CD4-positive, alpha-beta T cell treated with Interleukin-17A for 4 hours (primary cell): ENCODE results near the gene ALKBH3.

ENCODE experiments used
- DNase-seq: peaks from one replicate; pipeline ENCODE4 v3.0.0-alpha.2; 2020; ENCODE audit warnings: mixed read lengths

Gene ALKBH3

GRCh38 chr11:43923406-43924111 lies 42.9 kb downstream of the ALKBH3 start:
- DNase-seq, result no peak

GRCh38 chr11:43924112-43924855 lies 43.7 kb downstream of the ALKBH3 start:
- no peak for DNase-seq

- DNase-seq, result no peak
These were observed 44.7 kb downstream of the ALKBH3 start for GRCh38 chr11:43925063-43925931.

- no peak for DNase-seq
These were observed 45.4 kb downstream of the ALKBH3 start for GRCh38 chr11:43925932-43926505.

- no peak for DNase-seq
These were observed 46.4 kb downstream of the ALKBH3 start for GRCh38 chr11:43927070-43927469.

GRCh38 chr11:43927925-43928707 lies 47.5 kb downstream of the ALKBH3 start:
- DNase-seq, result no peak

- DNase-seq, result no peak
These were observed 48.1 kb downstream of the ALKBH3 start for GRCh38 chr11:43928721-43929120.

GRCh38 chr11:43930868-43931716 lies 50.5 kb downstream of the ALKBH3 start:
- DNase-seq, result no peak

GRCh38 chr11:43931717-43932039 lies 51.0 kb downstream of the ALKBH3 start:
- DNase-seq, result no peak

- DNase-seq, result no peak
These were observed 52.6 kb downstream of the ALKBH3 start for GRCh38 chr11:43933226-43933607.

GRCh38 chr11:43933608-43934551 lies 53.2 kb downstream of the ALKBH3 start:
- DNase-seq, result no peak

GRCh38 chr11:43934601-43935423 lies 54.2 kb downstream of the ALKBH3 start:
- DNase-seq, result no peak

- no peak for DNase-seq
These were observed 54.9 kb downstream of the ALKBH3 start for GRCh38 chr11:43935424-43935979.

GRCh38 chr11:43936076-43936475 lies 55.4 kb downstream of the ALKBH3 start:
- DNase-seq, result no peak

GRCh38 chr11:43937434-43938411 lies 57.1 kb downstream of the ALKBH3 start:
- no peak for DNase-seq

GRCh38 chr11:43941257-43941994 lies 60.8 kb downstream of the ALKBH3 start:
- no peak for DNase-seq
